OCI-LY7 (cell line): Measurements from ENCODE around the gene SECTM1. TPM values are rescaled to one million over a fixed set of nuclear protein-coding genes. Genes with fewer than 3 reads are reported as not detected.
"Not testable (repeated sequence)": the region's sequence is repeated elsewhere in the genome, so short reads cannot be mapped to it uniquely, and the experiment has no call there.

Experiments used
- BruUV-seq: library from RNA; stranded (reverse); fragments of 400-500 nt; replicated peaks from 2 replicates; lab custom pipeline; 2021; lab: Mats Ljungman, UMichigan
- CTCF ChIA-PET: fragments of 300-600 bp; sonication (Branson Sonifier 250); formaldehyde crosslinking; loops from one replicate; lab custom pipeline; 2022; ENCODE audit warnings: antibody characterized with exemption; ENCODE audit not compliant: unreplicated experiment; lab: Charles Lee
- POLR2A ChIA-PET: fragments of 300-600 bp; sonication (Branson Sonifier 250); formaldehyde crosslinking; loops from one replicate; lab custom pipeline; 2022; ENCODE audit warnings: antibody characterized with exemption; lab: Charles Lee
- DNase-seq: peaks from one replicate; pipeline ENCODE4 v3.0.0-alpha.2; 2015; ENCODE audit warnings: low spot score
- H2AFZ ChIP-seq: fragments of 200-600 bp; sonication (generic), shearing (Covaris generic); 2 replicates; pipeline ENCODE4 v1.6.1; 2014; ENCODE audit warnings: mild to moderate bottlenecking, antibody characterized with exemption, low read length, moderate library complexity
- H3K27ac ChIP-seq: fragments of 200-600 bp; sonication (generic); 2 replicates; pipeline ENCODE4 v1.5.1; 2014; ENCODE audit warnings: mixed run types, low read depth, mild to moderate bottlenecking, moderate library complexity, low read length, inconsistent platforms; ENCODE audit not compliant: poor library complexity, severe bottlenecking
- H3K36me3 ChIP-seq: fragments of 200-600 bp; sonication (generic); 2 replicates; pipeline ENCODE4 v1.6.1; 2014; ENCODE audit warnings: mild to moderate bottlenecking, antibody characterized with exemption, low read length, moderate library complexity, mixed read lengths; ENCODE audit not compliant: insufficient read depth
- H3K4me1 ChIP-seq: fragments of 200-600 bp; sonication (generic); 2 replicates; pipeline ENCODE4 v1.5.1; 2014; ENCODE audit warnings: mild to moderate bottlenecking, low read length; ENCODE audit not compliant: insufficient read depth, poor library complexity, severe bottlenecking
- H3K4me2 ChIP-seq: fragments of 200-600 bp; sonication (generic); 2 replicates; pipeline ENCODE4 v1.6.1; 2014; ENCODE audit warnings: mild to moderate bottlenecking, low read length
- H3K4me3 ChIP-seq: fragments of 200-600 bp; sonication (generic); 2 replicates; pipeline ENCODE4 v1.5.1; 2014; ENCODE audit warnings: mild to moderate bottlenecking, low read depth, low read length; ENCODE audit not compliant: poor library complexity, severe bottlenecking
- H3K79me2 ChIP-seq: fragments of 200-600 bp; sonication (generic); 2 replicates; pipeline ENCODE4 v1.6.1; 2016; ENCODE audit warnings: low read depth, mild to moderate bottlenecking, low read length, moderate library complexity, mixed read lengths; ENCODE audit not compliant: insufficient read depth
- H3K9me2 ChIP-seq: fragments of 200-600 bp; sonication (generic); 2 replicates; pipeline ENCODE4 v1.6.1; 2016; ENCODE audit warnings: mild to moderate bottlenecking, low read length, mixed read lengths; ENCODE audit not compliant: insufficient read depth
- H3K9me3 ChIP-seq: fragments of 200-600 bp; sonication (generic); 2 replicates; pipeline ENCODE4 v1.6.1; 2014; ENCODE audit warnings: mild to moderate bottlenecking, mixed run types, low read length, mixed read lengths
- H4K20me1 ChIP-seq: fragments of 200-600 bp; sonication (generic); 2 replicates; pipeline ENCODE4 v1.6.1; 2014; ENCODE audit warnings: mild to moderate bottlenecking, antibody characterized with exemption, low read length, moderate library complexity, mixed read lengths; ENCODE audit not compliant: insufficient read depth
- CTCF ChIP-seq: fragments of 200-600 bp; sonication (generic); conservative IDR thresholded peaks from 2 replicates; pipeline ENCODE4 v1.5.1; 2014; ENCODE audit warnings: mild to moderate bottlenecking, antibody characterized with exemption, low read length, moderate library complexity, mixed read lengths
- EZH2phosphoT487 ChIP-seq: fragments of 200-600 bp; sonication (generic); IDR thresholded peaks from 2 replicates; pipeline ENCODE4 v1.6.1; 2018; ENCODE audit warnings: low read depth, borderline replicate concordance, mild to moderate bottlenecking, mixed run types, antibody characterized with exemption, low read length, moderate library complexity, mixed read lengths
- intact Hi-C: fragments of 100-400 bp; cut with micrococcal nuclease; formaldehyde crosslinking; loops from one replicate; pipeline ENCODE4 v1.10.0; 2022; ENCODE audit not compliant: unreplicated experiment
- total RNA-seq, 2 experiments: library from RNA; depleted of rRNA in 1 of 2; stranded (reverse); fragments of >200 nt in 1 of 2; shearing (Covaris generic) in 1 of 2; gene quantifications; 2 replicates each; pipeline ENCODE4 v1.2.3, GENCODE V29; 2014 to 2022

Gene SECTM1
- total RNA-seq, 2 experiments from 2014 or later: not detected

- Histone ChIP-seq H4K20me1 (no peaks in the 10 kb centered on the region), H3K4me2 (no peak overlapping the region), H3K36me3 (no peaks in the 10 kb centered on the region), H2AFZ (no peak overlapping the region), H3K9me3 (no peaks in the 10 kb centered on the region), H3K4me1 (peaks cover 30% of the 10 kb centered on the region), H3K27ac (no peak overlapping the region), H3K79me2 (no peaks in the 10 kb centered on the region), H3K4me3 (no peak overlapping the region), H3K9me2 (no peaks in the 10 kb centered on the region)
- BruUV-seq: no TSS peak
- ChIA-PET POLR2A (no interaction called here), CTCF (no interaction called here)
- no peak for DNase-seq
- TF ChIP-seq CTCF (no peak), EZH2phosphoT487 (no peak)
- intact Hi-C loops: no loop called here
These were observed 40.4 kb upstream of the SECTM1 start for GRCh38 chr17:82373731-82374625.

- DNase-seq, BruUV-seq, H4K20me1 ChIP-seq, H3K4me3 ChIP-seq, H3K4me2 ChIP-seq, H2AFZ ChIP-seq, H3K79me2 ChIP-seq, intact Hi-C loops, H3K9me2 ChIP-seq, H3K9me3 ChIP-seq, H3K27ac ChIP-seq, H3K36me3 ChIP-seq: not testable (repeated sequence)
- POLR2A ChIA-PET: interaction anchor here (0.6 kb wide), 1 partner anchor 9 kb away, joined by 5 read pairs; no protein-coding TSS in a partner anchor
- CTCF ChIA-PET: interaction anchor here (0.6 kb wide), 1 partner anchor 81 kb away, joined by 3 read pairs; no protein-coding TSS in a partner anchor
- H3K4me1 ChIP-seq: peaks cover 35% of the 10 kb centered on the region
These were observed 39.5 kb upstream of the SECTM1 start for GRCh38 chr17:82373072-82373452.

GRCh38 chr17:82372249-82373071 is 38.9 kb upstream of the SECTM1 start:
- CTCF ChIA-PET: interaction anchor here (0.6 kb wide), 1 partner anchor 80 kb away, joined by 3 read pairs; no protein-coding TSS in a partner anchor
- TF ChIP-seq EZH2phosphoT487 (no peak), CTCF (no peak)

More at GRCh38 chr17:82372249-82373071, 38.9 kb upstream of the SECTM1 start:
- BruUV-seq: no TSS peak
- Histone ChIP-seq H3K4me1 (peaks cover 41% of the 10 kb centered on the region), H3K4me3 (no peak overlapping the region), H3K9me2 (no peaks in the 10 kb centered on the region), H3K36me3 (no peaks in the 10 kb centered on the region), H2AFZ (no peak overlapping the region), H3K4me2 (no peak overlapping the region), H4K20me1 (no peaks in the 10 kb centered on the region), H3K9me3 (no peaks in the 10 kb centered on the region), H3K79me2 (no peaks in the 10 kb centered on the region), H3K27ac (no peak overlapping the region)
- POLR2A ChIA-PET: interaction anchor here (0.6 kb wide), 1 partner anchor 9 kb away, joined by 5 read pairs; no protein-coding TSS in a partner anchor
- intact Hi-C loops: no loop called here
- DNase-seq: no peak
